Keratinocyte (primary cell): Measurements from ENCODE around the gene STAC3. TPM values are rescaled to one million over a fixed set of nuclear protein-coding genes. Genes with fewer than 3 reads are reported as not detected.

ENCODE experiments used
- DNase-seq: peaks from one replicate; pipeline ENCODE4 v3.0.0-alpha.2; 2011; ENCODE audit warnings: low read depth, missing footprints, low spot score
- FAIRE-seq: peaks from 2 replicates; lab custom pipeline; 2011; peaks lifted over from hg19 to GRCh38; lab: Jason Lieb, UNC
- H2AFZ ChIP-seq: 2 replicates; pipeline ENCODE4 v1.6.0; 2012; ENCODE audit warnings: low read length, control low read depth, inconsistent platforms; ENCODE audit not compliant: control insufficient read depth
- H3K27ac ChIP-seq: 2 replicates; pipeline ENCODE4 v1.5.1; 2011; ENCODE audit warnings: low read length; ENCODE audit not compliant: control insufficient read depth, insufficient read depth
- H3K27me3 ChIP-seq: 3 replicates; pipeline ENCODE4 v1.6.0; 2011; ENCODE audit warnings: low read length; ENCODE audit not compliant: control insufficient read depth, insufficient read depth; ENCODE audit errors: extremely low read depth
- H3K36me3 ChIP-seq, 2 experiments: 2 replicates in 1 of 2; 3 replicates in 1 of 2; pipeline ENCODE4 v1.5.1; 2011; ENCODE audit warnings: low read length in 2 of 2, mild to moderate bottlenecking in 1 of 2; ENCODE audit not compliant: control insufficient read depth in 2 of 2, insufficient read depth in 2 of 2; ENCODE audit errors: extremely low read depth in 1 of 2
- H3K4me1 ChIP-seq: 3 replicates; pipeline ENCODE4 v1.5.1; 2011; ENCODE audit warnings: low read length; ENCODE audit not compliant: control insufficient read depth, insufficient read depth; ENCODE audit errors: extremely low read depth
- H3K4me2 ChIP-seq: 3 replicates; pipeline ENCODE4 v1.6.0; 2011; ENCODE audit warnings: low read depth, low read length; ENCODE audit not compliant: control insufficient read depth, insufficient read depth; ENCODE audit errors: extremely low read depth
- H3K4me3 ChIP-seq, 3 experiments: fragments of 200-600 bp in 1 of 3; sonication (generic) in 1 of 3; 2 replicates in 2 of 3; 3 replicates in 1 of 3; pipeline ENCODE4 v1.5.1; 2011 to 2016; ENCODE audit warnings: low read length in 3 of 3, mild to moderate bottlenecking in 3 of 3, control low read depth in 2 of 3, inconsistent platforms in 1 of 3, low read depth in 1 of 3, mixed read lengths in 1 of 3, mixed run types in 1 of 3, moderate library complexity in 1 of 3; ENCODE audit not compliant: control insufficient read depth in 2 of 3, insufficient read depth in 2 of 3; ENCODE audit errors: extremely low read depth in 1 of 3
- H3K79me2 ChIP-seq: 2 replicates; pipeline ENCODE4 v1.6.0; 2012; ENCODE audit warnings: low read length; ENCODE audit not compliant: control insufficient read depth, insufficient read depth
- H3K9ac ChIP-seq: 3 replicates; pipeline ENCODE4 v1.6.0; 2011; ENCODE audit warnings: low read length; ENCODE audit not compliant: control insufficient read depth, insufficient read depth; ENCODE audit errors: extremely low read depth
- H3K9me1 ChIP-seq: 3 replicates; pipeline ENCODE4 v1.6.0; 2011; ENCODE audit warnings: low read length; ENCODE audit not compliant: control insufficient read depth, insufficient read depth; ENCODE audit errors: extremely low read depth
- H3K9me3 ChIP-seq: 2 replicates; pipeline ENCODE4 v1.5.1; 2012; ENCODE audit warnings: low read depth, low read length; ENCODE audit not compliant: control insufficient read depth
- H4K20me1 ChIP-seq: 3 replicates; pipeline ENCODE4 v1.6.0; 2011; ENCODE audit warnings: low read length; ENCODE audit not compliant: control insufficient read depth, insufficient read depth; ENCODE audit errors: extremely low read depth
- EZH2 ChIP-seq: IDR thresholded peaks from one replicate; pipeline ENCODE4 v1.6.1; 2012; ENCODE audit warnings: inconsistent platforms, mild to moderate bottlenecking, low read length, moderate library complexity
- dilution Hi-C: fragments of 300-500 bp; cut with MboI; formaldehyde crosslinking; loops from one replicate; pipeline ENCODE4 v1.7.0; 2020; ENCODE audit warnings: low sequenced_read_pairs; ENCODE audit not compliant: extremely low pct_ligation_motif_present
- polyA plus RNA-seq, 5 experiments: library from polyadenylated mRNA; depleted of rRNA in 3 of 5; stranded (reverse) in 3 of 5; stranded (forward) in 1 of 5; unstranded in 1 of 5; fragments of >200 nt; gene quantifications; 1 replicate in 1 of 5; 2 replicates in 3 of 5; 3 replicates in 1 of 5; pipeline versions ENCODE4 v1.2.1 to v1.2.3, GENCODE V29; 2011 to 2012; ENCODE audit warnings: missing spikeins in 2 of 5, low read depth in 1 of 5, low replicate concordance in 1 of 5
- TF ChIP-seq, protein P1 (sequence below), 3 experiments: IDR thresholded peaks in 1 of 3; conservative IDR thresholded peaks in 1 of 3; optimal IDR thresholded peaks in 1 of 3; 2 replicates in 2 of 3; 3 replicates in 1 of 3; pipeline versions ENCODE3 to v1.5.1; 2011; ENCODE audit warnings: low read length in 3 of 3, mild to moderate bottlenecking in 3 of 3, moderate library complexity in 2 of 3, control low read depth in 1 of 3, inconsistent platforms in 1 of 3; ENCODE audit not compliant: insufficient read depth in 2 of 3; ENCODE audit errors: extremely low read depth in 1 of 3

STAC3 gene
- polyA plus RNA-seq, 1 donor (not counting 4 experiments of a cell fraction or from before 2014, with no cell fraction given), result 0.94 TPM

DNA sequence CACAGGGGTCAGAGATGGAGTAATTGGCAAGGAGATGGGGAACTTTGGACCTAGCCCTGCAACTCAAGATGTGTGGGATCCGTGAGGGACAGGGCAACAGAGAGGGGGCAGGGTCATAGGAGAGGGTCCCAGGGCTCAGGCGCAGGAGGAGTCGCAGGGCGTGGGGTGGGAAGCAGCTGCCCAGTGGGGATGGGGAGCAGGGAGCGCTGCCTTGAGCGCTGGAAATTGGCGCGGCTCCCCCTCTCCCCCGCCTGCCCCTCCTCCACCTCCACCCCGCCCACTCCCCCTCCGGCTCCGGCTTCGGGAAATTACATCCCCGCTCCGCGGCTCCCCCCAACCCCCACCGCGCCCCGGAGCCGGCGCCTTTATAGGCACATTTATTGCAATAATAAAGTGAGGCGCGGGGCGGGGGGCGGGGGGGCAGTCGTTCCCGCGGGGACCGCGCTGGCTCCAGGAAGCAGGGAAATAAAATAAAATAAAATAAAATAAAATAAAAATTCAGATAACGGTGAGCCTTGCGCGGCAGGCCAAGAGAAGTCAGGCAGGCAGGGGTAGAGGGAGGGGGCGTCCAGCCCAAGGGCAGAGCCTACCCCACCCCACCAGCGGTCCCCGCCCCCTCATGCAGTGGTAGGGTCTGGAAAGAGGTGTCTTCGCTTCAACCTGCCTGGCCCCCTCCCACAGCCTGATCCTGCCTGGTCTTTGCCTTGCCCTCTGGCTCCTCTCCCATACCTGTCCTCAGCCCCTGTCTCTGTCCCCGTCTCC is 30.8 kb downstream of the STAC3 start:
- no peaks in the 10 kb centered on the region for H3K79me2 ChIP-seq
- no peaks in the 10 kb centered on the region for H3K9me3 ChIP-seq
- no peak overlapping the region for H2AFZ ChIP-seq
- no peaks in the 10 kb centered on the region for H4K20me1 ChIP-seq
- FAIRE-seq, result no peak
- no peak overlapping the region for H3K4me3 ChIP-seq
- dilution Hi-C loops, result no loop called here
- no peak overlapping the region for H3K27ac ChIP-seq
- DNase-seq, result no peak
- TF ChIP-seq EZH2, result no peak
- TF ChIP-seq, protein P1, sequence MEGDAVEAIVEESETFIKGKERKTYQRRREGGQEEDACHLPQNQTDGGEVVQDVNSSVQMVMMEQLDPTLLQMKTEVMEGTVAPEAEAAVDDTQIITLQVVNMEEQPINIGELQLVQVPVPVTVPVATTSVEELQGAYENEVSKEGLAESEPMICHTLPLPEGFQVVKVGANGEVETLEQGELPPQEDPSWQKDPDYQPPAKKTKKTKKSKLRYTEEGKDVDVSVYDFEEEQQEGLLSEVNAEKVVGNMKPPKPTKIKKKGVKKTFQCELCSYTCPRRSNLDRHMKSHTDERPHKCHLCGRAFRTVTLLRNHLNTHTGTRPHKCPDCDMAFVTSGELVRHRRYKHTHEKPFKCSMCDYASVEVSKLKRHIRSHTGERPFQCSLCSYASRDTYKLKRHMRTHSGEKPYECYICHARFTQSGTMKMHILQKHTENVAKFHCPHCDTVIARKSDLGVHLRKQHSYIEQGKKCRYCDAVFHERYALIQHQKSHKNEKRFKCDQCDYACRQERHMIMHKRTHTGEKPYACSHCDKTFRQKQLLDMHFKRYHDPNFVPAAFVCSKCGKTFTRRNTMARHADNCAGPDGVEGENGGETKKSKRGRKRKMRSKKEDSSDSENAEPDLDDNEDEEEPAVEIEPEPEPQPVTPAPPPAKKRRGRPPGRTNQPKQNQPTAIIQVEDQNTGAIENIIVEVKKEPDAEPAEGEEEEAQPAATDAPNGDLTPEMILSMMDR (optimal IDR thresholded peaks at IDR 0.05 in 1 of 3, IDR thresholded peaks at IDR 0.05 in 1 of 3, conservative IDR thresholded peaks at IDR 0.05 in 1 of 3; ENCODE audit: extremely low read depth in 1 of 3, insufficient read depth in 2 of 3, low read length in 3 of 3), result no peak
- peaks cover 29% of the 10 kb centered on the region for H3K4me1 ChIP-seq
- H3K36me3 ChIP-seq, result no peaks in the 10 kb centered on the region
- no peaks in the 10 kb centered on the region for H3K9me1 ChIP-seq
- H3K9ac ChIP-seq, result no peak overlapping the region
- peaks cover 54% of the 10 kb centered on the region for H3K27me3 ChIP-seq
- H3K4me2 ChIP-seq, result no peak overlapping the region

DNA sequence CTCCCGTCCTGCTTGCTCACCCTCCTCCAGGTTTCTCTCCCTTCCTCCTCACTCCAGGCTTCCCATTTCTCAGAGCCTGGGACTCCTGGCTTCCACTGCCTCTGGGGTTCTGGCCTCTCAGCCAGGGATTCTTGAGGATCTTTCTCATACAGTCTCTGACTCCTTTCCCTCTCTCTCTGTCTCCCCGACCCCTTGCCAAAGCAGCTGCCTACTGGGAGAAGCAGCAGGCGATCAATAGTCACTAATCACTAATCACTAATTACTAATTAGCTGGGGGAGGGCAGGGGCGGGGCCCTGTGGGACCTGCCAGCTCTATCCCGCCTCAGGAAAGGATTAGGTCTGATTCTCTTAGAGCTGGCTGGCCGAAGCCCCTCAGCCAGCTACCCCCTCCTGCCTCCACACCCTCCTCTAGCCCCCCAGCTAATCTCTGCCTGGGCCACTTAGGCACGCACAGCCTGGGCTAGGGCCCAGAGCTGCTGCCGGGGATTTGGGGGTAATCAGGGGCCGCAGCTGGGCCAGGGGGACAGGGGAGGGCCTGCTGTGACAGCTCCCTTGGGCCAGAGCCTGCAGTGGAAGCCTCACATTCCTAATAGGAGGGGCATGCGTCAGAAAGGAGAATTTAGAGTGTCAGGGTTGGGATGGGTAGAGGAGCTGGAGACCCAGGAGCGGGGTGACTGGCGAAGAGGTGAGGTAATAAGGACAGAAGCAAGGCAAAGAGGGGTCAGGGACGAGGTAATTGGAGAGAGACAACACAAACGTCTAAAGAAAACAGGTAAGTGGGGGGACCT is 31.6 kb downstream of the STAC3 start:
- Histone ChIP-seq H3K4me1 (peaks cover 29% of the 10 kb centered on the region), H4K20me1 (no peaks in the 10 kb centered on the region), H3K36me3 (no peaks in the 10 kb centered on the region), H3K79me2 (no peaks in the 10 kb centered on the region), H3K27me3 (peaks cover 61% of the 10 kb centered on the region), H3K27ac (no peak overlapping the region), H3K9me3 (no peaks in the 10 kb centered on the region), H3K4me3 (no peak overlapping the region), H3K9ac (no peak overlapping the region), H2AFZ (no peak overlapping the region), H3K4me2 (no peak overlapping the region), H3K9me1 (no peaks in the 10 kb centered on the region)
- FAIRE-seq (no peak), DNase-seq (no peak)
- dilution Hi-C loops, result no loop called here
- TF ChIP-seq, protein P1 (optimal IDR thresholded peaks at IDR 0.05 in 1 of 3, IDR thresholded peaks at IDR 0.05 in 1 of 3, conservative IDR thresholded peaks at IDR 0.05 in 1 of 3; ENCODE audit: extremely low read depth in 1 of 3, insufficient read depth in 2 of 3, low read length in 3 of 3), result no peak
- peak; percentile 25 for TF ChIP-seq EZH2
